Loucy (cell line): Measurements from ENCODE around the gene FGD5.

Experiments
- H2AFZ ChIP-seq: fragments of 200-600 bp; sonication (generic); 2 replicates; pipeline ENCODE4 v1.6.0; 2016; ENCODE audit warnings: antibody characterized with exemption, mild to moderate bottlenecking, low read length, moderate library complexity
- H3F3A ChIP-seq: fragments of 200-600 bp; 2 replicates; pipeline ENCODE4 v1.6.0; 2016; ENCODE audit warnings: antibody characterized with exemption, low read depth, mild to moderate bottlenecking
- H3K27me3 ChIP-seq: fragments of 200-600 bp; sonication (generic); 2 replicates; pipeline ENCODE4 v1.6.1; 2014; ENCODE audit warnings: low read length, mild to moderate bottlenecking; ENCODE audit not compliant: insufficient read depth, poor library complexity, severe bottlenecking
- H3K36me3 ChIP-seq: fragments of 200-600 bp; sonication (generic); 2 replicates; pipeline ENCODE4 v1.6.1; 2016; ENCODE audit warnings: low read length; ENCODE audit not compliant: insufficient read depth
- H3K4me1 ChIP-seq: fragments of 200-600 bp; sonication (generic); 2 replicates; pipeline ENCODE4 v1.5.1; 2014; ENCODE audit warnings: low read length, mild to moderate bottlenecking; ENCODE audit not compliant: insufficient read depth, poor library complexity, severe bottlenecking
- H3K4me2 ChIP-seq: fragments of 200-600 bp; sonication (generic); 2 replicates; pipeline ENCODE4 v1.6.0; 2014; ENCODE audit warnings: antibody characterized with exemption, low read length, low read depth, mild to moderate bottlenecking; ENCODE audit not compliant: poor library complexity, severe bottlenecking
- H3K4me3 ChIP-seq: fragments of 200-600 bp; sonication (generic); 2 replicates; pipeline ENCODE4 v1.5.1; 2014; ENCODE audit warnings: low read length, mild to moderate bottlenecking, mixed read lengths; ENCODE audit not compliant: poor library complexity, severe bottlenecking
- H3K79me2 ChIP-seq: fragments of 200-600 bp; sonication (generic); 2 replicates; pipeline ENCODE4 v1.6.1; 2014; ENCODE audit warnings: low read length; ENCODE audit not compliant: insufficient read depth
- H3K9ac ChIP-seq: fragments of 200-600 bp; sonication (generic); 2 replicates; pipeline ENCODE4 v1.6.0; 2014; ENCODE audit warnings: mild to moderate bottlenecking, low read depth, low read length, moderate library complexity; ENCODE audit not compliant: poor library complexity, severe bottlenecking
- H3K9me2 ChIP-seq: fragments of 200-600 bp; sonication (generic); replicated peaks from 2 replicates; pipeline ENCODE4 v1.6.1; 2016; ENCODE audit warnings: low read depth, low read length, mixed read lengths
- H3K9me3 ChIP-seq: fragments of 200-600 bp; sonication (generic); 2 replicates; pipeline ENCODE4 v1.6.1; 2014; ENCODE audit warnings: mild to moderate bottlenecking, antibody characterized with exemption, low read length, low read depth; ENCODE audit not compliant: insufficient read depth
- H4K20me1 ChIP-seq: fragments of 200-600 bp; sonication (generic); 2 replicates; pipeline ENCODE4 v1.6.0; 2014; ENCODE audit warnings: antibody characterized with exemption, low read length, mild to moderate bottlenecking; ENCODE audit not compliant: insufficient read depth, poor library complexity, severe bottlenecking
- CTCF ChIP-seq: fragments of 200-600 bp; sonication (generic); conservative IDR thresholded peaks from 2 replicates; pipeline ENCODE4 v1.5.1; 2014; ENCODE audit warnings: mild to moderate bottlenecking, antibody characterized with exemption, low read length
- EZH2phosphoT487 ChIP-seq: fragments of 200-600 bp; IDR thresholded peaks from 2 replicates; pipeline ENCODE4 v1.6.1; 2018; ENCODE audit warnings: antibody characterized with exemption, mild to moderate bottlenecking, moderate library complexity, borderline replicate concordance

The FGD5 gene

GRCh38 chr3:14938954-14939353, 120.2 kb downstream of the FGD5 start:
- H3K36me3 ChIP-seq: peaks cover 8% of the 10 kb centered on the region; the same call in 1 of the 2 replicates
- no peak overlapping the region for H3K4me2 ChIP-seq
- H3K9me2 ChIP-seq: no peaks in the 10 kb centered on the region
- H3K4me3 ChIP-seq: no peak overlapping the region
- no peaks in the 10 kb centered on the region for H3F3A ChIP-seq
- H3K79me2 ChIP-seq: peaks cover 11% of the 10 kb centered on the region
- no peak overlapping the region for H3K9ac ChIP-seq
- no peak overlapping the region for H2AFZ ChIP-seq
- H3K27me3 ChIP-seq: no peaks in the 10 kb centered on the region
- H4K20me1 ChIP-seq: peaks cover 10% of the 10 kb centered on the region
- H3K9me3 ChIP-seq: no peaks in the 10 kb centered on the region
- TF ChIP-seq CTCF (no peak), EZH2phosphoT487 (no peak)
- no peaks in the 10 kb centered on the region for H3K4me1 ChIP-seq

GRCh38 chr3:14941871-14942270, 123.1 kb downstream of the FGD5 start:
- Histone ChIP-seq H3K4me2 (no peak overlapping the region), H2AFZ (no peak overlapping the region), H3K36me3 (peaks cover 25% of the 10 kb centered on the region; the same call in 1 of the 2 replicates), H3K79me2 (peaks cover 41% of the 10 kb centered on the region), H4K20me1 (peaks cover 32% of the 10 kb centered on the region), H3F3A (peaks cover 3% of the 10 kb centered on the region; the same call in 1 of the 2 replicates), H3K4me3 (no peak overlapping the region), H3K9me3 (no peaks in the 10 kb centered on the region), H3K9me2 (no peaks in the 10 kb centered on the region), H3K9ac (no peak overlapping the region), H3K27me3 (no peaks in the 10 kb centered on the region), H3K4me1 (peaks cover 14% of the 10 kb centered on the region)
- TF ChIP-seq CTCF (no peak), EZH2phosphoT487 (no peak)

GRCh38 chr3:14943042-14943441, 124.3 kb downstream of the FGD5 start:
- H3K79me2 ChIP-seq: peaks cover 44% of the 10 kb centered on the region
- H3K27me3 ChIP-seq: no peaks in the 10 kb centered on the region
- no peaks in the 10 kb centered on the region for H3K9me3 ChIP-seq
- H3K4me2 ChIP-seq: no peak overlapping the region
- no peak for TF ChIP-seq CTCF
- TF ChIP-seq EZH2phosphoT487: no peak
- no peak overlapping the region for H3K9ac ChIP-seq
- H4K20me1 ChIP-seq: peaks cover 35% of the 10 kb centered on the region
- no peaks in the 10 kb centered on the region for H3K9me2 ChIP-seq
- H2AFZ ChIP-seq: no peak overlapping the region
- no peak overlapping the region for H3K4me3 ChIP-seq
- H3F3A ChIP-seq: peaks cover 3% of the 10 kb centered on the region; the same call in 1 of the 2 replicates
- H3K36me3 ChIP-seq: peaks cover 25% of the 10 kb centered on the region; the same call in 1 of the 2 replicates
- H3K4me1 ChIP-seq: peaks cover 15% of the 10 kb centered on the region
